NB4 (cell line): ENCODE measurements around the gene CACNA1A.

Experiments
- DNase-seq: peaks from one replicate; pipeline ENCODE4 v3.0.0; 2010; ENCODE audit warnings: low read depth
- H3K4me3 ChIP-seq: one replicate; pipeline ENCODE4 v1.5.1; 2011; ENCODE audit warnings: mild to moderate bottlenecking, low read depth, low read length, moderate library complexity
- MAX ChIP-seq: IDR thresholded peaks from 2 replicates; pipeline ENCODE4 v1.6.1; 2011; ENCODE audit warnings: low read depth, low read length
- MYC ChIP-seq: IDR thresholded peaks from 2 replicates; pipeline ENCODE4 v1.6.1; 2011; ENCODE audit warnings: low read depth, low read length
- POLR2A ChIP-seq: IDR thresholded peaks from 2 replicates; pipeline ENCODE4 v1.6.1; 2011; ENCODE audit warnings: mild to moderate bottlenecking; ENCODE audit not compliant: insufficient read length; ENCODE audit errors: extremely low read depth
- TF ChIP-seq, protein P1 (sequence below): IDR thresholded peaks from one replicate; pipeline ENCODE4 v1.5.1; 2012; ENCODE audit warnings: low read depth, low read length

CACNA1A gene

DNA sequence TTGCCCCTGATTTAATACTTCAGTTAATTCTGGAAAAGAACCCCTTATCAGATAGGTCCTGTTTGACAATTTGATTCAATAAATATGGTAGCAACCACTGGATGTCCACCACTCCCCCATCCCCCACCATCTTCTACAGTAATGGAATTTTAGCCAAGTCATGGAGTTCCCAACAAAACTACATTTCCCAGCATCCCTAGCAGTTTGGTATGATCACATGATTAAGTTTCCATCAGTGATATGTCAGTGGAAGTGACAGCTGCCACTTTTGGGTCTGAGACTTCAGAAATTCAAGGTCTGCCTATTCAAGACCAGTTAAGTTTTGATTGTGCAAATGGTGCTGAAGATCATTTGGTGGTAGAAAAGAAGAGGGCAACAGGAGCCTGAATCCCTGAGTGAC lies 85.5 kb downstream of the CACNA1A start:
- no peak overlapping the region for H3K4me3 ChIP-seq
- TF ChIP-seq MAX: no peak
- no peak for TF ChIP-seq MYC
- TF ChIP-seq, protein P1, sequence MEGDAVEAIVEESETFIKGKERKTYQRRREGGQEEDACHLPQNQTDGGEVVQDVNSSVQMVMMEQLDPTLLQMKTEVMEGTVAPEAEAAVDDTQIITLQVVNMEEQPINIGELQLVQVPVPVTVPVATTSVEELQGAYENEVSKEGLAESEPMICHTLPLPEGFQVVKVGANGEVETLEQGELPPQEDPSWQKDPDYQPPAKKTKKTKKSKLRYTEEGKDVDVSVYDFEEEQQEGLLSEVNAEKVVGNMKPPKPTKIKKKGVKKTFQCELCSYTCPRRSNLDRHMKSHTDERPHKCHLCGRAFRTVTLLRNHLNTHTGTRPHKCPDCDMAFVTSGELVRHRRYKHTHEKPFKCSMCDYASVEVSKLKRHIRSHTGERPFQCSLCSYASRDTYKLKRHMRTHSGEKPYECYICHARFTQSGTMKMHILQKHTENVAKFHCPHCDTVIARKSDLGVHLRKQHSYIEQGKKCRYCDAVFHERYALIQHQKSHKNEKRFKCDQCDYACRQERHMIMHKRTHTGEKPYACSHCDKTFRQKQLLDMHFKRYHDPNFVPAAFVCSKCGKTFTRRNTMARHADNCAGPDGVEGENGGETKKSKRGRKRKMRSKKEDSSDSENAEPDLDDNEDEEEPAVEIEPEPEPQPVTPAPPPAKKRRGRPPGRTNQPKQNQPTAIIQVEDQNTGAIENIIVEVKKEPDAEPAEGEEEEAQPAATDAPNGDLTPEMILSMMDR: no peak
- no peak for TF ChIP-seq POLR2A
- DNase-seq: no peak

DNA sequence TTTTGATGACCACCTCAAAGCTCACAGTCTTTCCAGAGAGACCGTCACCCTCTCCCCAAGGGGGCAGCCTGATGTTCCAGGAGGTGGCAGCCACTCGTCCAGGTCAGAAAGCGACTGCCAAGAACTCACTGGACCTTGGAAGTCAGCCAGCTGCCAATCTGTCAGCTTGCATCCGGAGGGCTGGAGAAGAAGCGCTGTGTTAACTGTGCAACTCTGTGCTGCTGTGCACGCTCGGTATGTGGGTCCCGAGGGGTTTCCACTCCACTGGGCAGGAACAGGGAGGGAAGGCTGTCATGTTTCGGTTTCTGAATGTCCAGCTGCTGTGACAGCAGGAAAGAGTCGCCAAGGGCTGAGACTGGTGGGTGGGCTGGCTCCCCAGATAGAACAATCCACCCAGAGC lies 89.2 kb downstream of the CACNA1A start:
- no peak for TF ChIP-seq POLR2A
- no peak for TF ChIP-seq MYC
- no peak for TF ChIP-seq MAX
- TF ChIP-seq, protein P1: no peak
- DNase-seq: no peak
- H3K4me3 ChIP-seq: no peak overlapping the region

- no peak for DNase-seq
- no peak overlapping the region for H3K4me3 ChIP-seq
- TF ChIP-seq POLR2A: no peak
- no peak for TF ChIP-seq MAX
- TF ChIP-seq, protein P1: no peak
- TF ChIP-seq MYC: no peak
Measured at GRCh38 chr19:13411899-13412298, 94.4 kb downstream of the CACNA1A start.

- no peak for DNase-seq
- no peak for TF ChIP-seq MYC
- no peak for TF ChIP-seq POLR2A
- TF ChIP-seq MAX: no peak
- TF ChIP-seq, protein P1: no peak
- H3K4me3 ChIP-seq: no peak overlapping the region
Measured at GRCh38 chr19:13410946-13411345, 95.3 kb downstream of the CACNA1A start.

GRCh38 chr19:13408889-13409518 lies 97.3 kb downstream of the CACNA1A start:
- no peak for DNase-seq
- H3K4me3 ChIP-seq: no peak overlapping the region
- TF ChIP-seq, protein P1: no peak
- no peak for TF ChIP-seq MYC
- TF ChIP-seq MAX: no peak
- no peak for TF ChIP-seq POLR2A

GRCh38 chr19:13404236-13404635 lies 102.0 kb downstream of the CACNA1A start:
- DNase-seq: no peak
- TF ChIP-seq, protein P1: no peak
- TF ChIP-seq MAX (no peak), POLR2A (no peak), MYC (no peak)
- H3K4me3 ChIP-seq: no peak overlapping the region
